ENCODE results near the gene MT1E. TPM values are rescaled to one million over a fixed set of nuclear protein-coding genes. Genes with fewer than 3 reads are reported as not detected.

Gene MT1E
- total RNA-seq, 2 experiments from 2014 or later: 61.1 to 108 TPM

DNA sequence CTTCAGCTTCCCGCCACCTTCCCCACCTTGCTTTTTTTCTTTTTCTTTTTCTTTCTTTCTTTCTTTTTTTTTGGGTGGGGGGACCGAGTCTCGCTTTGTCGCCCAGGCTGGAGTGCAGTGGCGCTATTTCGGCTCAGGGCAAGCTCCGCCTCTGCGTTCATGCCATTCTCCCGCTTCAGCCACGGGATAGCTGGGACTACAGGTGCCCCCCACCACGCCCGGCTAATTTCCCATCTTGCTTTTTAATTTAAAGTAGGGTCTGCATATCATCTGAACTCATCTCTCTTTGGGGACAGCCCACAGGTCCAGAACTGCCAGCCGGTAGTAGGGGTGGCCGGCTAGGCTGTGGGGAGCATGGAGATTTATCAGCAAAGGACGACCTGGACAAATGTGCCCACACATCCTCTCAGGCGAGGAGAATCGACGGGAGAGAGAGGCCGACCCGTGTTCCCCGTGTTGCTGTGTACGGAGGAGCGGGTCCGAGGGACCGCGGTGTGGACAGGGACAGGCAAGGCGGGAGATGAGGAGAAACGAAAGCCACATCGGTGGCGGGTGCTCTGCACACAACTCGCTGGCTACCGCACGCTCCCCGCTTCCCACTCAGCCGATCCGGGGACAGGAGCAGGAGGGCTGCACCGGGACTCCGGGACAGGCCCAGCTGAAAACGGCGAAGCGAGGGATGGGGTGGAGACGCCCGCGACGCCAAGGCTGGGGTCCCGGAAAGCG, 9.3 kb downstream of the MT1E start:
- intact Hi-C loops (cut with DNase I, micrococcal nuclease): no loop called here
- POLR2A ChIA-PET: interaction anchor here (0.7 kb wide), 1 partner anchor 9 kb away, joined by 4 read pairs; the partner anchor contains the start of gene MT1E
- CTCF ChIA-PET: interaction anchor here (1.0 kb wide), 1 partner anchor 13 kb away, joined by 3 read pairs; no protein-coding TSS in a partner anchor

DNA sequence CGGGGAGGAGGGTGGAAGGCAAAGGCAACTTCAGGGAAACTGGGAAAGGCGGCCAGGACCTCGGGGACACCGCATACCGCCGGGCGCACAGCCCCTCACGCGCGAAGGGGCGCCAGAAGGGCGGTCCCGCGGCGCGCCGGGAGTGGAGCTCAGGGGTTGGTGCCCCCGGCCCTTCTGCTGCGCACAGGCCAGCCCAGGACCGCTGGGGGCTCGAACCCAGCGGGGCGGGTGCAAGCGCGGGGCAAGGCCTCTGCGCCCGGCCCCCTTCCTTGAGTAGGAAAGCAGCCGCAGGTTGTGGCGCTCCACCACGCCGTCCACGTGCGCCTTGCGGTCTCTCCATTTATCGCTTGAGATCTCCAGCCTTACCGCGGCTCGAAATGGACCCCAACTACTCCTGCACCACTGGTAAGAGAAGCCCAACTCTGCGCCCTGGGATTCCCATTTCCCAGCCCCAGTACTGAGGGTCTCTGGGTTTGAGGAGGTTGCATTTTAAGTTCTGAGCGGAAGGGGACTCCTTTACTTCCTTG, 9.9 kb downstream of the MT1E start:
- peak; percentile 44 for DNase-seq
- Mint-ChIP-seq H3K27ac (no peak overlapping the region), H3K9me3 (ENCODE audit: low read depth) (no peaks in the 10 kb centered on the region), H3K27me3 (peaks cover 82% of the 10 kb centered on the region), H3K4me1 (peaks cover 24% of the 10 kb centered on the region), H3K4me3 (peak overlapping the region; percentile 55), H3K36me3 (ENCODE audit: low read depth) (no peaks in the 10 kb centered on the region)
- ChIA-PET CTCF (no interaction called here), POLR2A (no interaction called here)
- no peak for ATAC-seq
- intact Hi-C loops (cut with DNase I, micrococcal nuclease): no loop called here

More for the DNA sequence above, 9.3 kb downstream of the MT1E start:
- Mint-ChIP-seq H3K4me1 (peaks cover 24% of the 10 kb centered on the region), H3K4me3 (peak overlapping the region; percentile 55), H3K27ac (no peak overlapping the region), H3K27me3 (peaks cover 80% of the 10 kb centered on the region), H3K36me3 (ENCODE audit: low read depth) (no peaks in the 10 kb centered on the region), H3K9me3 (ENCODE audit: low read depth) (no peaks in the 10 kb centered on the region)
- DNase-seq (no peak), ATAC-seq (no peak)

DNA sequence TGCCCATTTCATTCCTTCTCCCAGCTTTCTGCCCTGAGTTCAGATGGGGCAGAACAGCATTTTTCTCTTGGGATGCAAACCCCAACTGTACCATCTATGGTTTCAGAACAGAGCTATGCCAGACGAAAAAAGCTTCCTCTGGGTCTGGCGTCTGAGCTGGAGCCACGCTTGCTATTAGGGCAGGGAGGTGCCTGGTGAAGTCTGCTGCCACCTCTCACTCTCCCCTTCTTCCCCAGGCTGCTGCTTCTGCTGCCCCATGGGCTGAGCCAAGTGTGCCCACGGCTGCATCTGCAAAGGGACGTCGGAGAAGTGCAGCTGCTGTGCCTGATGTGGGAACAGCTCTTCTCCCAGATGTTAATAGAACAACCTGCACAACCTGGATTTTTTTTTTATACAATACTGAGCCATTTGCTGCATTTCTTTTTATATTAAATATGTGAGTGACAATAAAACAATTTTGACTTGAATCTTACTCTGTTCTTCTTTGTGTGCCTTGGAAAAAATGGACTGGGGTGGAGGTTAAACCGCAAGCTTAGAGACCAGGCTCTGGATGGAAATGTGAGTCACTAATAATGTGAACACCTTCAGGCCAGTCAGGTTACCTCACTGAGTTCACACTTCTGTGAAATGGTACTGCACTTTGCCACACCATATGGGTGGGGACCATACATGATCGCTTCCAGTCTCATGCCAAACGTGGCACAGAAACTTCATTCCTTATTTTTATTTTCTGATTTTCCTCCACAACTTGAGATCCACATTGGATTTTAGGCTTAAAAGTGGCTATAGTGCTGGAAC, 11.2 kb downstream of the MT1E start:
- intact Hi-C loops (cut with DNase I, micrococcal nuclease): no loop called here
- no peaks in the 10 kb centered on the region for H3K9me3 Mint-ChIP-seq (ENCODE audit: low read depth)
- no peak for ATAC-seq
- H3K27me3 Mint-ChIP-seq: peaks cover 79% of the 10 kb centered on the region
- H3K36me3 Mint-ChIP-seq (ENCODE audit: low read depth): no peaks in the 10 kb centered on the region
- POLR2A ChIA-PET: interaction anchor here (0.6 kb wide), 1 partner anchor 14 kb away, joined by 3 read pairs; no protein-coding TSS in a partner anchor
- DNase-seq: no peak
- H3K4me3 Mint-ChIP-seq: no peak overlapping the region
- peaks cover 22% of the 10 kb centered on the region for H3K4me1 Mint-ChIP-seq
- CTCF ChIA-PET: no interaction called here
- H3K27ac Mint-ChIP-seq: no peak overlapping the region

DNA sequence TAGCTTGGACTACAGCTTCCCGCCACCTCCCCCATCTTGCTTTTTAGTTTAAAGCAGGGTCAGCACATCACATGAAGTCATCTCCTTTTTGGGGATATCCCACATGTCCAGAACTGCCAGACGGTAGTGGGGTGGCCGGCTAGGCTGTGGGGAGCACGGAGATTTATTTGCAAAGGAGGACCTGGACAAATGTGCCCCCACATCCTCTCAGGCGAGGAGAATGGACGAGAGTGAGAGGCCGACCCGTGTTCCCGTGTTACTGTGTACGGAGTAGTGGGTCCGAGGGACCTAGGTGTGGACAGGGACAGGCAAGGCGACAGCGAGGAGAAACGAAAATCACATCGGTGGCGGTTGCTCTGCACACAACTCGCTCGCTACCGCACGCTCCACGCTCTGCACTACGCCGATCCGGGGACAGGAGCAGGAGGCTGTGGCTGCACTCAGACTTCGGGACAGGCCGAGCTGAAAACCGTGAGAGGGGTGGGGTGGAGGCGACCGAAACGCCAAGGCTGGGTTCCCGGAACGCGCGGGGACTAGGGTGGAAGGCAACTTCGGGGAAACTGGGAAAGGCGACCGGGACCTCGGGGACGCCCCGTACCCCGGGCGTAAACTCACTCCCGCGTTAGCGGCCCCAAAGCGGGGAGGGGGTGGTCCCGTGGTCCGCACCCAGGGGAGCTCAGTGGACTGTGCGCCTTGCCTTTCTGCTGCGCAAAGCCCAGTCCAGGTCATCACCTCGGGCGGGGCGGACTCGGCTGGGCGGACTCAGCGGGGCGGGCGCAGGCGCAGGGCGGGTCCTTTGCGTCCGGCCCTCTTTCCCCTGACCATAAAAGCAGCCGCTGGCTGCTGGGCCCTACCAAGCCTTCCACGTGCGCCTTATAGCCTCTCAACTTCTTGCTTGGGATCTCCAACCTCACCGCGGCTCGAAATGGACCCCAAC, 12.5 kb downstream of the MT1E start, which contains the start of gene MT1A:
Gene MT1A, plus strand, starts transcription at position 853 of the 937 bp plus-strand sequence. Its CDS starts 73 bp downstream, at position 926.
- CTCF ChIA-PET: interaction anchor here (0.8 kb wide), 1 partner anchor 62 kb away, joined by 3 read pairs; no protein-coding TSS in a partner anchor
- intact Hi-C loops (cut with DNase I, micrococcal nuclease): no loop called here
- peak within 1 kb of the TSS; percentile 59 for H3K4me3 Mint-ChIP-seq

DNA sequence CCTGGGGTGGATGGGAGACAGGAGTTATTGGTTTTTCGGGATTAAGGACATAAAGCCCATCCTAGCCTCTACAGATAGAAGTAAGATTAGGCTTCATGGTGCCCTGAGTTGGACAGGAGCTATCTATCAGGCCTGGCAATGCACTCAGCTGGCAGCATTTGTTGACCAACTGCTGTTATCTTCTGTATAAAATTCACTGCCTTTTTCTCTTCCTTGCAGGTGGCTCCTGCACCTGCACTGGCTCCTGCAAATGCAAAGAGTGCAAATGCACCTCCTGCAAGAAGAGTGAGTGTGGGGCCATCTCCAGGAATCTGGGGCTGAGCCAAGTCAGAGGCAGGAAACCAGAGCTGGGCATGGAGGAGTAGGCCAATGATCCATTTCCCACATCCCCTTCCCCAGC, 13.5 kb downstream of the MT1E start:
- intact Hi-C loops (cut with DNase I, micrococcal nuclease): no loop called here
- Mint-ChIP-seq H3K9me3 (ENCODE audit: low read depth) (no peaks in the 10 kb centered on the region), H3K27me3 (peaks cover 63% of the 10 kb centered on the region), H3K4me1 (peaks cover 34% of the 10 kb centered on the region), H3K27ac (no peak overlapping the region), H3K4me3 (no peak overlapping the region), H3K36me3 (ENCODE audit: low read depth) (no peaks in the 10 kb centered on the region)
- ChIA-PET CTCF (no interaction called here), POLR2A (no interaction called here)
- DNase-seq (no peak), ATAC-seq (no peak)

More for the DNA sequence above, 12.5 kb downstream of the MT1E start, which contains the start of gene MT1A:
- no peaks in the 10 kb centered on the region for H3K36me3 Mint-ChIP-seq (ENCODE audit: low read depth)
- no peak within 1 kb of the TSS for H3K27ac Mint-ChIP-seq
- H3K4me1 Mint-ChIP-seq: peaks cover 25% of the 10 kb centered on the region
- H3K9me3 Mint-ChIP-seq (ENCODE audit: low read depth): no peaks in the 10 kb centered on the region
- POLR2A ChIA-PET: no interaction called here
- peaks cover 71% of the 10 kb centered on the region for H3K27me3 Mint-ChIP-seq
- ATAC-seq (peak; percentile 43), DNase-seq (peak; percentile 52)

DNA sequence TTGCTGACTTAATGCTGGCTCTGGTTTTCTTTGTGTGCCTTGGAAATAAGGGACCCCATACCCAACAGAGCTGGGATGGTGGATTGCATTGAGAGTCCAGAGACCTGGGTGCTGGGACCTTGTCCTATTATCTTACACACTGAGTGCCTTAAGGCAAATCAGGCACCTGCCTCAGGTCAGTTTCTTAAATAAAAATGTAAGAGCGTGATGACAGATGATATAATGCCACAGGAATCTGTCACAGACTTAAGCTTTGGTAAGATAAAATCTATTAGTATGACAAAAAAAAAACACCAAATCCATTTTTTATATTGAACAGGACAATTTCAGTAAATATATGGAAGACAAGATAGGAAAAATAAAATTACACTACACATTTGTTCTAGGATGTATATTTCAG, 14.5 kb downstream of the MT1E start:
- intact Hi-C loops (cut with DNase I, micrococcal nuclease): loop anchor here in 1 of 2 experiments (5.0 kb wide), 1 partner anchor 63 kb away; no protein-coding TSS in a partner anchor
- CTCF ChIA-PET: interaction anchor here (1.0 kb wide), 1 partner anchor 62 kb away, joined by 3 read pairs; no protein-coding TSS in a partner anchor
- POLR2A ChIA-PET: interaction anchor here (0.5 kb wide), 1 partner anchor 22 kb away, joined by 6 read pairs; no protein-coding TSS in a partner anchor

DNA sequence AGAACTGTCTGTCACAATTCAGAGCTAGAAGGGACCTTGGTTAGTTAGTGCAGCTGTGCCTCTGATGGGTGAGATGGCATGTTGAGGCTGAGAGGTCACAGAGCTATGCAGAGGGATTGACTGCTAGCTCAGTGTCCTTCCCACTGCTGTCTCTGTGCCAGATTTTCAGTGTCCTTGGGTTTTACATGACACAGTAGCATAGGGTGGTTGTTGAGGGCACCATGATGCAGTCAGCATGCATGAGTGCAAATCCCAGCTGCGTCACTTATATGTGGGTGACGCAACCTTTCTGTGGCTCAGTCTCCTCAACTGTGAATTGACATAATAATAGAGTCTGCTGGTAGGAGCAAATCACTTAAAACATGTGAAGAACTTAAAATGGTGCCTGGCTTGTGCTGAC, 15.6 kb downstream of the MT1E start:
- POLR2A ChIA-PET: interaction anchor here (0.6 kb wide), 1 partner anchor 203 kb away, joined by 4 read pairs; no protein-coding TSS in a partner anchor
- H3K9me3 Mint-ChIP-seq (ENCODE audit: low read depth): no peaks in the 10 kb centered on the region
- DNase-seq (no peak), ATAC-seq (no peak)
- intact Hi-C loops (cut with DNase I, micrococcal nuclease): loop anchor here in 1 of 2 experiments (5.0 kb wide), 1 partner anchor 64 kb away; no protein-coding TSS in a partner anchor
- peaks cover 26% of the 10 kb centered on the region for H3K4me1 Mint-ChIP-seq
- H3K27ac Mint-ChIP-seq: no peak overlapping the region
- H3K36me3 Mint-ChIP-seq (ENCODE audit: low read depth): no peaks in the 10 kb centered on the region
- CTCF ChIA-PET: interaction anchor here (1.5 to 1.8 kb wide), 2 partner anchors 11 to 16 kb away, joined by 6 to 8 read pairs; partner anchors contain the start of gene MT1E
- H3K4me3 Mint-ChIP-seq: no peak overlapping the region
- peaks cover 50% of the 10 kb centered on the region for H3K27me3 Mint-ChIP-seq

More for the DNA sequence above, 14.5 kb downstream of the MT1E start:
- no peaks in the 10 kb centered on the region for H3K36me3 Mint-ChIP-seq (ENCODE audit: low read depth)
- H3K9me3 Mint-ChIP-seq (ENCODE audit: low read depth): no peaks in the 10 kb centered on the region
- DNase-seq: no peak
- no peak overlapping the region for H3K4me3 Mint-ChIP-seq
- peaks cover 33% of the 10 kb centered on the region for H3K4me1 Mint-ChIP-seq
- ATAC-seq: no peak
- H3K27ac Mint-ChIP-seq: no peak overlapping the region
- H3K27me3 Mint-ChIP-seq: peaks cover 54% of the 10 kb centered on the region

DNA sequence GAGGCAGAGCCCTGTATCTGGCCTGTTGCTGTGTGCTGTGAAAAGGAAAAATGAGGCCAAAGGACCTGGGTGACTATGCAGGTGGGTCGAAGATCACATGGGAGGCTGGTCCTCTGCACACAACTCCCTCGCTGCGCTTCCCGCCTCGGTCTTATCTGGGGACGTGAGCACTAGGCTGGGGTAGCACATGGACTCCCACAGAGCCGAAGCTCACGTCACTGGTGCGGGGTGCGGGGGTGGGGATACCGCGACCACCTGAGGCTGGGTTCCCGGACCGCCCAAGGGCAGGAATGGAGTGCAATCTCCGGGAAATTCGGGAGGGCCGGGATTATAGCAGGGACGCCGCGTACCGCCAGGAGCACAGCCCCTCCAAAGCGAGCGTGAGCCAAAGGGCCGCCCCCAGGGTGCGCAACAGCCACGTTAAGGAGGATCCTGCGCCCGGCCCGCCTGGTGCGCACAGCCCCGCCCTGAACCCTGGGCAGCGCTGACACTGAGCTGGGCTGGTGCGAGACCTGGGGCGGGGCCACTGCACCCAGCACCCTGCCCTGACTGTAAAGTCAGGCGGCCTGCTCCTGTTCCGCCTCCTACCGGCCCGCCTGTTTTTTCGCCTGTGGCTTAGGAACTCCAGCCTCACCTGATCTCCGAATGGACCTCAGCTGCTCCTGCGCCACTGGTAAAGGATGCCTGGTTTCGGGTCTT, 17.6 kb downstream of the MT1E start:
- POLR2A ChIA-PET: interaction anchor here (0.7 to 1.0 kb wide), 3 partner anchors 15 to 35 kb away, joined by 3 to 5 read pairs (median 3); partner anchors contain the start of genes MT1E, MT1F and MT2A
- peaks cover 43% of the 10 kb centered on the region for H3K27me3 Mint-ChIP-seq

DNA sequence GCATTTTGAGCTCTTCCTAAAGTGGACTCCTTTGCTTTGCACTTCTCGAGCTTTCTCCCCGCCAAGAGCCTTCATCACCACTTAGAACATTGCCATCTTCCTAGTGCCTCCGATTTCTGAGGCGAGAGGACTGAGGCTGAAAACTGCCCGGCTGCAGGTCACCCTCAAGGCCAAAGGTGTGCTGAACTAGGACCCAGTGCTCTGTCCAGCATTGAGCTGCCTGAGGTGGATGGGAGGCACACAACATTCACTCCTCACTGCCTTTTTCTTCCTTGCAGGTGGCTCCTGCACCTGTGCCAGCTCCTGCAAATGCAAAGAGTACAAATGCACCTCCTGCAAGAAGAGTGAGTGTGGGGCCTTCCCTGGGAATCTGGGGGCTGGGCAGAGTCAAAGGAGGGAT, 18.3 kb downstream of the MT1E start:
- Mint-ChIP-seq H3K36me3 (ENCODE audit: low read depth) (no peaks in the 10 kb centered on the region), H3K9me3 (ENCODE audit: low read depth) (no peaks in the 10 kb centered on the region), H3K27me3 (peaks cover 43% of the 10 kb centered on the region), H3K4me1 (peaks cover 20% of the 10 kb centered on the region), H3K27ac (no peak overlapping the region), H3K4me3 (peak overlapping the region; percentile 39)
- intact Hi-C loops (cut with DNase I, micrococcal nuclease): loop anchor here (1.0 to 5.0 kb wide), 9 partner anchors 13 to 67 kb away; partner anchors contain the start of genes MT1F (in 2 of the 2), MT1X (in 2 of the 2), MT2A (in 2 of the 2) and MT1E (in 1 of the 2)
- POLR2A ChIA-PET: interaction anchor here (0.6 to 1.0 kb wide), 5 partner anchors 14 to 36 kb away, joined by 3 to 5 read pairs (median 4); partner anchors contain the start of genes MT1E, MT1F and MT2A
- DNase-seq (no peak), ATAC-seq (no peak)
- CTCF ChIA-PET: interaction anchor here (0.8 to 1.6 kb wide), 7 partner anchors 10 to 59 kb away, joined by 3 to 8 read pairs (median 4); no protein-coding TSS in a partner anchor

More for the DNA sequence above, 17.6 kb downstream of the MT1E start:
- CTCF ChIA-PET: interaction anchor here (0.6 to 1.6 kb wide), 9 partner anchors 10 to 59 kb away, joined by 3 to 8 read pairs (median 4); no protein-coding TSS in a partner anchor
- H3K9me3 Mint-ChIP-seq (ENCODE audit: low read depth): no peaks in the 10 kb centered on the region
- ATAC-seq (peak; percentile 100), DNase-seq (peak; percentile 90)
- H3K4me1 Mint-ChIP-seq: peaks cover 20% of the 10 kb centered on the region
- peak overlapping the region; percentile 39 for H3K27ac Mint-ChIP-seq
- intact Hi-C loops (cut with DNase I, micrococcal nuclease): loop anchor here (1.0 to 5.0 kb wide), 9 partner anchors 14 to 66 kb away; partner anchors contain the start of genes MT1F (in 2 of the 2), MT1X (in 2 of the 2), MT2A (in 2 of the 2) and MT1E (in 1 of the 2)
- H3K4me3 Mint-ChIP-seq: peak overlapping the region; percentile 39
- no peaks in the 10 kb centered on the region for H3K36me3 Mint-ChIP-seq (ENCODE audit: low read depth)

All from activated CD4-positive, alpha-beta T cell treated with anti-CD3 and anti-CD28 coated beads for 36 hours (primary cell).